ENCODE data around the gene TPH2.

DNA sequence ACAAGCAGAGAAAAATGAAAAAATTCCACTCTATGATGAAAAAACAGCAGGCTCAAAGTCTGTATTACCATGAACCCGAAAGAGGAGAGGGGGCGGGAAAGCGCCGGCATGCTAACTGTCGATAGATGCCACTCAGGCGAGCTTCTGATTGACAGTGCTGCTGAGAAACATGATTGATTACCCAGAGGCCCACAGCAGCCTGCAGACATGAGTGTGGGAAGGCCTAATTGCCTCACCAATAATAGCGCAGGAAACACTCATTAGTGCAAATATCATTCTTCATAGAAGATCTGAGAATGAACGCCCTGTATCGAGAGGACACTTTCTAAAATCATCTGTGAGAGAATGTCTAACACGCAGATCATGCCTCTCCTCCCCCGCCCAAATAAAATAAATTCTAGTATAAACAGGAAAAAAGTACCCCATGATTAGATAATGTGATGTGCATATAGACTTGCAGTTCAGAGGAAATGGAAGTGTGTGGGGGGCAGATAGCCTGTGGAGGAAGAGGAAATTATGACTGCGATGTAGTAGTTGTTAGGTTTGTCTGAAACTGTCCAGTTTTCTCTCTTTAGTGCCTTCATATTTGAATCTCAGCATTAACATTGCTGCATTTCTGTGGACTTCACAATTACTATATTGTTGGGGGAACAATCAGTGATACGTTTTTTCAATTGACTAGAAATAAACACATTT lies 15.6 kb downstream of the TPH2 start:
- TF ChIP-seq, protein P1, sequence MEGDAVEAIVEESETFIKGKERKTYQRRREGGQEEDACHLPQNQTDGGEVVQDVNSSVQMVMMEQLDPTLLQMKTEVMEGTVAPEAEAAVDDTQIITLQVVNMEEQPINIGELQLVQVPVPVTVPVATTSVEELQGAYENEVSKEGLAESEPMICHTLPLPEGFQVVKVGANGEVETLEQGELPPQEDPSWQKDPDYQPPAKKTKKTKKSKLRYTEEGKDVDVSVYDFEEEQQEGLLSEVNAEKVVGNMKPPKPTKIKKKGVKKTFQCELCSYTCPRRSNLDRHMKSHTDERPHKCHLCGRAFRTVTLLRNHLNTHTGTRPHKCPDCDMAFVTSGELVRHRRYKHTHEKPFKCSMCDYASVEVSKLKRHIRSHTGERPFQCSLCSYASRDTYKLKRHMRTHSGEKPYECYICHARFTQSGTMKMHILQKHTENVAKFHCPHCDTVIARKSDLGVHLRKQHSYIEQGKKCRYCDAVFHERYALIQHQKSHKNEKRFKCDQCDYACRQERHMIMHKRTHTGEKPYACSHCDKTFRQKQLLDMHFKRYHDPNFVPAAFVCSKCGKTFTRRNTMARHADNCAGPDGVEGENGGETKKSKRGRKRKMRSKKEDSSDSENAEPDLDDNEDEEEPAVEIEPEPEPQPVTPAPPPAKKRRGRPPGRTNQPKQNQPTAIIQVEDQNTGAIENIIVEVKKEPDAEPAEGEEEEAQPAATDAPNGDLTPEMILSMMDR (IDR thresholded peaks at IDR 0.05), result no peak
- TF ChIP-seq POLR2A (IDR thresholded peaks at IDR 0.05), result no peak

Data from esophagus squamous epithelium (tissue), 4 donors.